ENCODE results near the gene ESR1.
A peak's percentile ranks its signal among the peaks of the same experiment; 100 is the strongest.

The ESR1 gene

GRCh38 chr6:151807513-151808370 lies at the start of gene ESR1:
ESR1 (plus strand) TSS chr6:151807682; CDS start chr6:151807913, 231 bp downstream.
- no peak for DNase-seq

GRCh38 chr6:151760486-151760885 lies 47.0 kb upstream of the ESR1 start:
- DNase-seq, result no peak

- no peak for DNase-seq
Observed at GRCh38 chr6:151761851-151762250, 45.6 kb upstream of the ESR1 start.

GRCh38 chr6:151762817-151763216 lies 44.7 kb upstream of the ESR1 start:
- DNase-seq, result no peak

- no peak for DNase-seq
Observed at GRCh38 chr6:151763303-151763702, 44.2 kb upstream of the ESR1 start.

- DNase-seq, result no peak
Observed at GRCh38 chr6:151763938-151764680, 43.4 kb upstream of the ESR1 start.

- peak; percentile 2 for DNase-seq
Observed at GRCh38 chr6:151765444-151765886, 42.0 kb upstream of the ESR1 start.

GRCh38 chr6:151772446-151772845 lies 35.0 kb upstream of the ESR1 start:
- no peak for DNase-seq

- no peak for DNase-seq
Observed at GRCh38 chr6:151773382-151773781, 34.1 kb upstream of the ESR1 start.

- no peak for DNase-seq
Observed at GRCh38 chr6:151782560-151782959, 24.9 kb upstream of the ESR1 start.

GRCh38 chr6:151783692-151784091 lies 23.8 kb upstream of the ESR1 start:
- DNase-seq, result no peak

- no peak for DNase-seq
Observed at GRCh38 chr6:151784441-151785214, 22.9 kb upstream of the ESR1 start.

GRCh38 chr6:151796842-151797530 lies 10.5 kb upstream of the ESR1 start:
- no peak for DNase-seq

- DNase-seq, result no peak
Observed at GRCh38 chr6:151803743-151804142, 3.7 kb upstream of the ESR1 start.

- DNase-seq, result no peak
Observed at GRCh38 chr6:151804585-151805285, 2.7 kb upstream of the ESR1 start.

GRCh38 chr6:151805286-151805840 lies 2.1 kb upstream of the ESR1 start:
- DNase-seq, result no peak

- no peak for DNase-seq
Observed at GRCh38 chr6:151806757-151807512, 547 bp upstream of the ESR1 start.

GRCh38 chr6:151808371-151809241 lies 1.1 kb downstream of the ESR1 start:
- no peak for DNase-seq

GRCh38 chr6:151811081-151811480 lies 3.6 kb downstream of the ESR1 start:
- no peak for DNase-seq

GRCh38 chr6:151813858-151814257 lies 6.4 kb downstream of the ESR1 start:
- no peak for DNase-seq
